HG02973 (cell line): ENCODE measurements around the gene SELENON.

ENCODE experiments used
- ATAC-seq: cut with Tn5 transposase; IDR thresholded peaks from one replicate; pipeline ENCODE4 v1.9.1; 2021; ENCODE audit warnings: moderate library complexity; ENCODE audit not compliant: unreplicated experiment

The SELENON gene

GRCh38 chr1:25799935-25800702 is at the start of gene SELENON:
SELENON (plus strand) TSS chr1:25800193; CDS start chr1:25800231, 38 bp downstream.
- ATAC-seq: no peak

- no peak for ATAC-seq
Measured at GRCh38 chr1:25750923-25751605, 48.9 kb upstream of the SELENON start.

- no peak for ATAC-seq
Measured at GRCh38 chr1:25754470-25755181, 45.4 kb upstream of the SELENON start.

DNA sequence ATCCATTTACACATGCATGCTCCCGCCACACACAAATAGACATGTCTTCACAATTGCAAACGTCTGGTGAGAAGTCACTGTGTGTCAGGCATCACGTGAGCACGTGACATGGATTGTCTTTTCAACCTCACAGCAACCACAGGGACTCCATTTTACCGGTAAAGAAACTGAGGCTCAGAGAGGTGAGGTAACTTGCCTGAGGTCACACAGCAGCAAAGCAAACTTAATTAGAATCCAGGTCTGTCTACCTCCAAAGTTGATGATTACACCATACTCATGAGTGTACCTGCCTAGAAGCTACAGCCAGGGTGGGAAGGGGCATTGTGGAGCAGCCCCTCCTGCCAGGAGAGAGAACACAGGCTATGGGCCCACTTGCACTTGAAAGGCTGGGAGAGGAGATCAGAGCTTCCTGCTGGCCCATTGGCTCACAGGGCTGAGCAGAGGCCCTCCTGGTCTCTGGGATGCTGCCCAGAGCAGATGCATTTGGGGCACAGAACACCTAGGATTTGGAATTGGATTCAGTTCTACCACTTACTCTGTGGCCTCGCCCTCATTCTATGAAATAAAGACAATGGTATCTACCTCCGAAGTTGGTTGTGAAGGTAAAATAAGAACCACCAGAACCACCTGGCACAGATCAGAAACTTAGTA is 44.4 kb upstream of the SELENON start:
- ATAC-seq: no peak

DNA sequence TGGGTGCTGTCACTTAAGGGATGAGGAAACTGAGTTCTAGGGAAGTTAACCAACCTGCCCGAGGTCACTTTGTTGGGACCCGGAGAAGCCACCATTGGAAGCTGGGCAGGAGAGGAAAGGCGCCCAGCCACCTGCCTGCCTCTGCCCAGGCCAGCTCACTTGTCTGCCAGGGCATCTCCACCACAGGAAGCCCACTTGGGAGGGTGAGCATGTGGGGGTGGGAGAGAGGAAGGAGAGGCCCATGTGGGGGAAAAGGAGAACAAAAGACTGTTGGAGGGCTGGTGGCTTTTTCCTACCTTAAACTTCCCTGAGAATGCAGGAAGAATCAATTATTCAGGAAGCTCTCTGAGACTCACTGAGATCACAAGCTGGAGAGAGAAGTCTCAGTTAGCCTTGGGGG is 43.8 kb upstream of the SELENON start:
- no peak for ATAC-seq

DNA sequence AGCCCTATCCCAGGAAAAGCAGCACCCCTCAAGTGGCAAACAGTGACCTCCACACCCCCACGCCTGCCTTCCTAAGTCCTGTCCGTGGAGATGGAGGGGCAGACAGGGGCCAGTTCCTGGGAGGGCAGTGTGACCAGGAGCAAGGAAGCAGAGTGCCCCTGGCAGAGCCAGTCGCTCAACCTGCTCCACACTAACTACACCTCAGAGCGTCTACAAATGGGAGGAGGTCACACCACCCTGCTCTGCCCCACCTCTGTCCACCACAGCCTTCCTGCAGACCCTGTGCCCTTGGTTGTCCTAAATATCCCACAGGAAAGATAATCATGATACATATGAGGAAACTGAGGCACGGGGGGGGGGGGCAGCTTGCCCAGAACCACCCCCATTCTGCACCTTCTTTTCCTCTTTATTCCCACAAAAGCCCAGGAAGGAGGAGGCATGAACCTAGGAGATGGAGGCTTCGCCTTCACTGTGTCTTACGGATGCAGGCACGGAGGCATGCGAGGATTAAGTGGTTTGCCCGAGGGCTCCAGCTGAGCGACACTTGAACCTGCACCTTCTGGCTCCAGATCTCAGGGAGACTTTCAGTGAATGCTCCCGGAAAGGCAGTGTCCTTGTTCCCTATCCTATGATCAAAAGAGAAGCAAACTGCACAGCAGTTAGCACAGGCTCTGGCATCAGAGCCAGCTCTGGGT is 42.7 kb upstream of the SELENON start:
- ATAC-seq: no peak

DNA sequence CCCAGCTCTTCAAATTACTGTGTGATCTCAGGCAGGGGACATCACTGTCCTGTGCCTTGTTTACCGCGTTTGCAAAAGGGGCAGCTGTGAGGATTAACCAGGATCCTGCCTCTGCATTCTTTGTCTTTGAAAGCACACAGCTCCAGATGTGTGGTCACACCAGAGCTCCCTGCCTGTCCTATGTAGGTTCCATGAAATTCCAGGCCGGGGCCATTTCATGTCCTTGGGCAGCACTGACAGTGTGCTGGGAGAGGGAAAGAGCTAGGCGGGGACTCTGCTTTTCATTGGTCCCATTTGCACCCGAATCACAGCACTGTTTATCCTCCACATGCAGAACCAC is 42.2 kb upstream of the SELENON start:
- no peak for ATAC-seq

- ATAC-seq: no peak
Measured at GRCh38 chr1:25758466-25759070, 41.4 kb upstream of the SELENON start.

DNA sequence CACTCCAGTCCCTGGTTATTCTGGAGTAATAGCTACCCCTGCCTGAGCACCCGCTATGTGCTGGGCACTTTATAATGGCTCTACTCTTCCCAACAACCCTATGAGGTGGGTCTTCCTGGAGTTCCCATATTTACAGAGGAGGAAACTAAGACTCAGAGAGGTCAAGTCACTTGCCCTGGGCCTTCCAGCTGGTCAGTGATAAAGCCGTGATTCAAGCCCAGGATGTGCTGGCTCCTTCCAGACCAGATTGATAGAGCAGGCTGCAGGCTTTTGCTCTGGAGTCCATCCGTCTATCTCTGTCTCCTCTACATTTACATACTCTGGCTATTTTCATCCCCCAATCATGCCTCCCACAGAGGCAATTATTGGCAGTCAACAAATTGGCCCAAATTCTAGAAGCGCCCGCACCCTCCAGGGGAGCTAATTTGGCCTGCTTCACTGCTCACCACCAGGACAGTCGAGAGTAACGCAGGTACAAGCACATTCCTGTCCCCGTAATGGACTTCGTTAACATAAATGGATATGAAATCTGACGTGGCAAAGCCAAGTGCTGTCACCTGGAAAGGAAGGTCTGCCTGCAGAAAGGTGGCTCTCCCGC is 39.8 kb upstream of the SELENON start:
- no peak for ATAC-seq

DNA sequence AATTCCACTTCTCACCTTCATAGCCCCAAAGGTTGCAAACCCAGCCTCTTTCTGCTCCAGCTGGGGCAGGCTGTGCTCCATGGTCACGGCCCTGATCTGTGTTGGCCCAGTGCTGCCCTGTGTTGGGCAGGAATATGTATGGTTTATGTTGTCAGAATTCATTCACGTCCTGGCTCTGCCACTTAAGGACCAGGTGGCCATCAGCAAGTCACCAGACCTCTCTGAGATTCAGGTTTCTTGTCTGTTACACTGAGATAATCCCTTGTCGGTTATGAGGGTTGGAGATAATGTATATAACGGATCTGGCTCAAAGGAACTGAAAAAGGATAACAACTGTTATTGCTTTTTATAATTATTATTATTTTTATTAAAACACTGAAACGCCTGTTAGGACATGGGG is 39.1 kb upstream of the SELENON start:
- ATAC-seq: no peak

GRCh38 chr1:25763493-25763892 is 36.5 kb upstream of the SELENON start:
- ATAC-seq: no peak

- no peak for ATAC-seq
Measured at GRCh38 chr1:25765136-25765922, 34.7 kb upstream of the SELENON start.

GRCh38 chr1:25765923-25766589 is 33.9 kb upstream of the SELENON start:
- no peak for ATAC-seq

DNA sequence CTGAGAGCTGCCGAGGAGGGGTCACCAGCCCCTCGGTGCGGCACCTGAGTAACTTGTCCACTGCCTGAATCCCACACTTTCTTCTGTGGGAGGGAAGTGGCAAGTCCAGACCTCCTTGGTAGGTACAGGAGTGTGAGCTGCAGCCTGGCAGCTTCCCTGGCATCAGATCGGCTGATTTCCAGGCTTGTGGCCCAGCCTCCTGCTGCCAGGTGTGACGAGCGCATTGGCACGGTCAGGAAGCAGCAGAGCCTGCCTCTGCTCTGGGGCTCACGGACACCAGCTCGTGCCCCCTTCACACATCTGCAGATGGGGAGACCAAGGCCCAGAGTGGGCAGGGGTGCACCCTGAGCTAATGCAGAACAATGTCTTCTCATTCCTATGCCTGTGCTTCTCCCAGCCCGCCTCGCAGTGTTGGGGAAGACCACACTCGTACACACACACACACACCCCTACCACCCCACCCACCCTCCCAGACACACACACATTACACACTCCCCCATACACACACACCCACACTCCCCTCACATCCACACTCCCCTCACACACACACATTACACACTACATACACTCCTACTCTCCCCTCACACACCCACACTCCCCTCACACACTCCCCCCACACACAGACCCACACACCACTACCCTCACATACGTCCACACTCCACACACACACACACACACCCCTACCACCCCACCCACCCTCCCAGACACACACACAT is 33.1 kb upstream of the SELENON start:
- ATAC-seq: no peak

- ATAC-seq: no peak
Measured at GRCh38 chr1:25767437-25767770, 32.6 kb upstream of the SELENON start.

- no peak for ATAC-seq
Measured at GRCh38 chr1:25768999-25769398, 31.0 kb upstream of the SELENON start.

- no peak for ATAC-seq
Measured at GRCh38 chr1:25769625-25770383, 30.2 kb upstream of the SELENON start.
